Fibroblast of lung (primary cell): Measurements from ENCODE around the gene B4GALT4. TPM values are rescaled to one million over a fixed set of nuclear protein-coding genes. Genes with fewer than 3 reads are reported as not detected.

ENCODE experiments used
- DNase-seq, 2 donors: peaks; one replicate each; pipeline versions ENCODE4 v3.0.0 to v3.0.0-alpha.2; 2010; ENCODE audit warnings: low read depth in 2 of 2
- H2AFZ ChIP-seq: 2 replicates; pipeline ENCODE4 v1.5.1; 2012; ENCODE audit warnings: low read length, control low read depth, inconsistent platforms
- H3K27ac ChIP-seq: 2 replicates; pipeline ENCODE4 v1.5.1; 2011; ENCODE audit warnings: low read length, control low read depth; ENCODE audit not compliant: insufficient read depth
- H3K27me3 ChIP-seq: 2 replicates; pipeline ENCODE4 v1.5.1; 2011; ENCODE audit warnings: mild to moderate bottlenecking, low read length; ENCODE audit not compliant: control insufficient read depth, insufficient read depth
- H3K36me3 ChIP-seq: 2 replicates; pipeline ENCODE4 v1.5.1; 2011; ENCODE audit warnings: low read length; ENCODE audit not compliant: control insufficient read depth, insufficient read depth
- H3K4me1 ChIP-seq: 2 replicates; pipeline ENCODE4 v1.5.1; 2011; ENCODE audit warnings: low read length; ENCODE audit not compliant: control insufficient read depth, insufficient read depth; ENCODE audit errors: extremely low read depth
- H3K4me2 ChIP-seq: 2 replicates; pipeline ENCODE4 v1.5.1; 2011; ENCODE audit warnings: low read length, control low read depth; ENCODE audit not compliant: insufficient read depth; ENCODE audit errors: extremely low read depth
- H3K4me3 ChIP-seq, 4 experiments: fragments of 200-600 bp in 1 of 4; sonication (generic) in 1 of 4; replicated peaks in 1 of 4; 2 replicates each; pipeline ENCODE4 v1.5.1; 2011 to 2016; ENCODE audit warnings: low read length in 4 of 4, low read depth in 3 of 4, mild to moderate bottlenecking in 3 of 4, control low read depth in 2 of 4, inconsistent platforms in 1 of 4, mixed read lengths in 1 of 4; ENCODE audit not compliant: insufficient read depth in 1 of 4; ENCODE audit errors: control extremely low read depth in 1 of 4
- H3K79me2 ChIP-seq: 2 replicates; pipeline ENCODE4 v1.5.1; 2012; ENCODE audit warnings: mild to moderate bottlenecking, low read length, inconsistent platforms; ENCODE audit not compliant: control insufficient read depth, insufficient read depth
- H3K9ac ChIP-seq: 2 replicates; pipeline ENCODE4 v1.5.1; 2011; ENCODE audit warnings: mild to moderate bottlenecking, low read length, control low read depth; ENCODE audit not compliant: insufficient read depth
- H3K9me3 ChIP-seq: 2 replicates; pipeline ENCODE4 v1.5.1; 2012; ENCODE audit warnings: low read depth, low read length; ENCODE audit not compliant: control insufficient read depth, insufficient read depth
- H4K20me1 ChIP-seq: 2 replicates; pipeline ENCODE4 v1.5.1; 2011; ENCODE audit warnings: low read length; ENCODE audit not compliant: control insufficient read depth, insufficient read depth; ENCODE audit errors: extremely low read depth
- EZH2 ChIP-seq: IDR thresholded peaks from 2 replicates; pipeline ENCODE4 v1.5.1; 2012; ENCODE audit warnings: low read length, control low read depth, mild to moderate bottlenecking; ENCODE audit errors: missing control alignments
- polyA plus RNA-seq, 2 donors: library from polyadenylated mRNA; depleted of rRNA in 1 of 2; stranded (reverse) in 1 of 2; unstranded in 1 of 2; fragments of >200 nt; gene quantifications; 2 replicates each; pipeline ENCODE4 v1.2.1, GENCODE V29; 2011 to 2012; ENCODE audit warnings: missing spikeins in 1 of 2
- total RNA-seq: library from RNA; depleted of rRNA; stranded (reverse); fragments of >200 nt; gene quantifications from 2 replicates; pipeline ENCODE4 v1.2.1, GENCODE V29; 2014
- TF ChIP-seq, protein P1 (sequence below), 2 donors: IDR thresholded peaks in 1 of 2; conservative IDR thresholded peaks in 1 of 2; 1 replicate in 1 of 2; 2 replicates in 1 of 2; pipeline ENCODE4 v1.5.1; 2011 to 2012; ENCODE audit warnings: low read length in 2 of 2, control low read depth in 1 of 2, inconsistent platforms in 1 of 2, low read depth in 1 of 2, mild to moderate bottlenecking in 1 of 2

B4GALT4 gene
- total and polyA plus RNA-seq, 2 donors (not counting 1 experiment from before 2014, with no cell fraction given), result 19.5 to 32.4 TPM

GRCh38 chr3:119229190-119229589 is 11.5 kb downstream of the B4GALT4 start:
- Histone ChIP-seq H3K9me3 (no peaks in the 10 kb centered on the region), H3K79me2 (no peaks in the 10 kb centered on the region), H2AFZ (no peak overlapping the region), H3K27ac (no peak overlapping the region), H3K36me3 (peaks cover 7% of the 10 kb centered on the region), H3K27me3 (no peaks in the 10 kb centered on the region), H3K4me3 (no peak overlapping the region), H3K4me2 (no peak overlapping the region), H3K4me1 (no peaks in the 10 kb centered on the region), H4K20me1 (no peaks in the 10 kb centered on the region), H3K9ac (no peak overlapping the region)
- DNase-seq, result no peak
- TF ChIP-seq EZH2, result no peak
- TF ChIP-seq, protein P1, sequence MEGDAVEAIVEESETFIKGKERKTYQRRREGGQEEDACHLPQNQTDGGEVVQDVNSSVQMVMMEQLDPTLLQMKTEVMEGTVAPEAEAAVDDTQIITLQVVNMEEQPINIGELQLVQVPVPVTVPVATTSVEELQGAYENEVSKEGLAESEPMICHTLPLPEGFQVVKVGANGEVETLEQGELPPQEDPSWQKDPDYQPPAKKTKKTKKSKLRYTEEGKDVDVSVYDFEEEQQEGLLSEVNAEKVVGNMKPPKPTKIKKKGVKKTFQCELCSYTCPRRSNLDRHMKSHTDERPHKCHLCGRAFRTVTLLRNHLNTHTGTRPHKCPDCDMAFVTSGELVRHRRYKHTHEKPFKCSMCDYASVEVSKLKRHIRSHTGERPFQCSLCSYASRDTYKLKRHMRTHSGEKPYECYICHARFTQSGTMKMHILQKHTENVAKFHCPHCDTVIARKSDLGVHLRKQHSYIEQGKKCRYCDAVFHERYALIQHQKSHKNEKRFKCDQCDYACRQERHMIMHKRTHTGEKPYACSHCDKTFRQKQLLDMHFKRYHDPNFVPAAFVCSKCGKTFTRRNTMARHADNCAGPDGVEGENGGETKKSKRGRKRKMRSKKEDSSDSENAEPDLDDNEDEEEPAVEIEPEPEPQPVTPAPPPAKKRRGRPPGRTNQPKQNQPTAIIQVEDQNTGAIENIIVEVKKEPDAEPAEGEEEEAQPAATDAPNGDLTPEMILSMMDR (conservative IDR thresholded peaks at IDR 0.05 in 1 of 2, IDR thresholded peaks at IDR 0.05 in 1 of 2; ENCODE audit: low read depth in 1 of 2, low read length in 2 of 2), result no peak

GRCh38 chr3:119228373-119229145 is 12.1 kb downstream of the B4GALT4 start:
- DNase-seq, result no peak
- Histone ChIP-seq H3K9ac (no peak overlapping the region), H3K4me1 (no peaks in the 10 kb centered on the region), H3K4me2 (no peak overlapping the region), H3K79me2 (no peaks in the 10 kb centered on the region), H3K27ac (no peak overlapping the region), H3K9me3 (no peaks in the 10 kb centered on the region), H2AFZ (no peak overlapping the region), H3K27me3 (no peaks in the 10 kb centered on the region), H4K20me1 (no peaks in the 10 kb centered on the region), H3K36me3 (peaks cover 7% of the 10 kb centered on the region), H3K4me3 (no peak overlapping the region)
- TF ChIP-seq, protein P1 (conservative IDR thresholded peaks at IDR 0.05 in 1 of 2, IDR thresholded peaks at IDR 0.05 in 1 of 2; ENCODE audit: low read depth in 1 of 2, low read length in 2 of 2), result no peak
- TF ChIP-seq EZH2, result no peak

DNA sequence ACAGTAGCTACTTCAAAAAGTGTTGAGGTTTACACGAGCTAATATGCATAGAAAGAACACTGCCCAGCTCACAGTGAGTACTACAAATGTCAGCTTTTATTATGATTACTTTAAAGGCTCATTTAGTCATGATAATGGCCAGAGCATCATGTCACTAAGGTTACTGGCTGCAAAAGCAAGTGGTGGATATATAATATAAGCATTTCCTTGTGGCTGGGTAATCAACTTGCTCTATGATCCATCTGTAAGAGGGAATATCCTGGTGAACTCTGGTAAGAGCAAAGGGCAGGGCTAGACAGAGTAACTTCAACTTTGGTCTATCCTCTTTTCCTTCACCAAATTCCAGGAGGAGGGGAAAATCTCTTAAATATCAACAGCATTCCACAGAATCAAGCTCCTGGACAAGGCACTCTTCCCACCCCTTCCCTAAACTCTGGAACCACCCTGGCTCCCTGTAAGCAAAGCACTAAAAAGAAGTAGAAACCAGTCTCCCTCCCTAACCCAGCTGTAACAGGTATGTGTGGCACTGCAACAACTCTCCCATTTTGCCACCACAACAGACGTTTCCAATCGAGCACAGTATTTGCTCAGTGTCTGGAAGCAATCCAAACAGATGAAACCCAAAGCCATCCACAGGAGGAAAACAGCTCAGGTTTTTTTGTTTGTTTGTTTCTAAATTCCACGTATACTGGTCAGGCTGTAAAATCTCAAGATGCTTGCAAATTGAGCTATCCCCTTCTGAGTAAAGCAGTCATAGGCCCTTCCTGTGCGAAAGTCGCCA is 13.4 kb downstream of the B4GALT4 start:
- Histone ChIP-seq H3K36me3 (peaks cover 9% of the 10 kb centered on the region), H2AFZ (no peak overlapping the region), H3K27me3 (no peaks in the 10 kb centered on the region), H3K9ac (no peak overlapping the region), H3K4me2 (no peak overlapping the region), H3K9me3 (no peaks in the 10 kb centered on the region), H3K27ac (no peak overlapping the region), H4K20me1 (no peaks in the 10 kb centered on the region), H3K4me3 (no peak overlapping the region), H3K79me2 (no peaks in the 10 kb centered on the region), H3K4me1 (no peaks in the 10 kb centered on the region)
- TF ChIP-seq EZH2, result no peak
- TF ChIP-seq, protein P1 (conservative IDR thresholded peaks at IDR 0.05 in 1 of 2, IDR thresholded peaks at IDR 0.05 in 1 of 2; ENCODE audit: low read depth in 1 of 2, low read length in 2 of 2), result no peak
- no peak for DNase-seq
